Gastrocnemius medialis (tissue), 4 donors: ENCODE results near the gene DHRS1.

Experiments used
- CTCF ChIP-seq, 5 experiments: fragments of 450-650 bp in 3 of 5; fragments of 200-600 bp in 2 of 5; sonication (generic) in 2 of 5; IDR thresholded peaks in 4 of 5; conservative IDR thresholded peaks in 1 of 5; 1 replicate in 4 of 5; 2 replicates in 1 of 5; pipeline ENCODE4 v1.5.1; 2016 to 2019; ENCODE audit warnings: antibody characterized with exemption in 5 of 5, mild to moderate bottlenecking in 3 of 5, moderate library complexity in 3 of 5
- POLR2A ChIP-seq, 2 donors: fragments of 450-650 bp; IDR thresholded peaks; one replicate each; pipeline ENCODE4 v1.6.1; 2017; ENCODE audit warnings: antibody characterized with exemption in 2 of 2, mild to moderate bottlenecking in 2 of 2, moderate library complexity in 2 of 2

GRCh38 chr14:24246765-24247212 lies 52.8 kb downstream of the DHRS1 start:
- TF ChIP-seq CTCF (IDR thresholded peaks at IDR 0.05 in 4 of 5, conservative IDR thresholded peaks at IDR 0.05 in 1 of 5) (no peak), POLR2A (IDR thresholded peaks at IDR 0.05) (no peak)
